Parathyroid adenoma (tissue), 2 donors: ENCODE results near the gene BEND7.

Source experiments
- H2AFZ ChIP-seq: fragments of 300-600 bp; sonication (generic); one replicate; pipeline ENCODE4 v1.7.0; 2017; ENCODE audit warnings: antibody characterized with exemption, mild to moderate bottlenecking
- H3K27ac ChIP-seq: fragments of 300-600 bp; sonication (generic); one replicate; pipeline ENCODE4 v1.7.0; 2017
- H3K27me3 ChIP-seq: fragments of 300-600 bp; sonication (generic); one replicate; pipeline ENCODE4 v1.7.0; 2017; ENCODE audit warnings: low read length; ENCODE audit not compliant: control insufficient read depth, insufficient read depth
- H3K36me3 ChIP-seq: fragments of 300-600 bp; sonication (generic); one replicate; pipeline ENCODE4 v1.7.0; 2017; ENCODE audit warnings: low read length; ENCODE audit not compliant: control insufficient read depth, insufficient read depth
- H3K4me1 ChIP-seq: fragments of 300-600 bp; sonication (generic); one replicate; pipeline ENCODE4 v1.7.0; 2017; ENCODE audit warnings: control low read depth
- H3K4me2 ChIP-seq: fragments of 300-600 bp; sonication (generic); one replicate; pipeline ENCODE4 v1.7.0; 2017; ENCODE audit warnings: low read length
- H3K4me3 ChIP-seq: fragments of 300-600 bp; sonication (generic); one replicate; pipeline ENCODE4 v1.7.0; 2017; ENCODE audit warnings: low read depth, low read length
- H3K79me2 ChIP-seq: fragments of 300-600 bp; sonication (generic); one replicate; pipeline ENCODE4 v1.7.0; 2017; ENCODE audit warnings: control low read depth
- H3K9ac ChIP-seq: fragments of 300-600 bp; sonication (generic); one replicate; pipeline ENCODE4 v1.7.0; 2017; ENCODE audit warnings: mild to moderate bottlenecking
- H3K9me3 ChIP-seq: fragments of 300-600 bp; sonication (generic); one replicate; pipeline ENCODE4 v1.7.0; 2017; ENCODE audit warnings: low read length; ENCODE audit not compliant: control insufficient read depth
- TF ChIP-seq, protein P1 (sequence below): fragments of 300-600 bp; sonication (generic); IDR thresholded peaks from one replicate; pipeline ENCODE4 v1.7.0; 2017; ENCODE audit warnings: antibody characterized with exemption, mild to moderate bottlenecking
- donor health status: primary hyperparathyroidism.

Gene BEND7

DNA sequence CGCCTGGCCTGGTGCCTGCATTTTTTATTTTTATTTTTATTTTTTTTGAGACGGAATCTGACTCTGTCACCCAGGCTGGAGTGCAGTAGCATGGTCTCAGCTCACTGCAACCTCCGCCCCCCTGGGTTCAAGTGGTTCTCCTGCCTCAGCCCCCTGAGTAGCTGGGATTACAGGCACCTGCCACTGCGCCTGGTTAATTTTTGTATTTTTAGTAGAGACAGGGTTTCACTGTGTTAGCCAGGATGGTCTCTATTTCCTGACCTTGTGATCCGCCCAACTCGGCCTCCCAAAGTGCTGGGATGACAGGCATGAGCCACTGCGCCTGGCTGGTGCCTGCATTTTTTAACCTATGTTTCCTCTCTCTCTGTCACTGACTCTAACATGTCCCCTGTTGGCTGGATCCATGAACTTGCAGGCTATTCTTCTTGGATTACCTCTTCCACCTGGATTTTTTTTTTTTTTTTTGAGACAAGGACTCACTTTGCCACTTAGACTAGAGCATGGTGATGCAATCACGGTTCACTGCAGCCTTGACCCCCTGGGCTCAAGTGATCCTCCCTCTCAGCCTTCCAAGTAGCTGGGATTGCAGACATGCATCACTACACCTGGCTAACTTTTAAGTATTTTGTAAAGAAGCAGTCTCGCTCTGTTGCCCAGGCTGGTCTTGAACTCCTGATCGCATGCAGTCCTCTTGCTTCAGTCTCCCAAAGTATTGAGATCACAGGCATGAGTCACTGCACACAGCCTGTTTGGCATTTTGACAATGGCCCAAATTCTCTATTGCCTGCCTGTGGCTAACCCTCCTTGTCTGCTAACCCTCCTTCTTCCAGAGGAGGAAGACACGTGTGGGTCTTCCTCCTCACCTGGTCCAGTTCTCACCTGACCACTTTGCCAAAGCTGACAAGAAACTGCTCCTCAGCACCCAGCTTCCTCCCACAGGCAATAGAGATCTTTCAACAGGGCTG, 34.9 kb upstream of the BEND7 start:
- no peaks in the 10 kb centered on the region for H3K79me2 ChIP-seq
- TF ChIP-seq, protein P1, sequence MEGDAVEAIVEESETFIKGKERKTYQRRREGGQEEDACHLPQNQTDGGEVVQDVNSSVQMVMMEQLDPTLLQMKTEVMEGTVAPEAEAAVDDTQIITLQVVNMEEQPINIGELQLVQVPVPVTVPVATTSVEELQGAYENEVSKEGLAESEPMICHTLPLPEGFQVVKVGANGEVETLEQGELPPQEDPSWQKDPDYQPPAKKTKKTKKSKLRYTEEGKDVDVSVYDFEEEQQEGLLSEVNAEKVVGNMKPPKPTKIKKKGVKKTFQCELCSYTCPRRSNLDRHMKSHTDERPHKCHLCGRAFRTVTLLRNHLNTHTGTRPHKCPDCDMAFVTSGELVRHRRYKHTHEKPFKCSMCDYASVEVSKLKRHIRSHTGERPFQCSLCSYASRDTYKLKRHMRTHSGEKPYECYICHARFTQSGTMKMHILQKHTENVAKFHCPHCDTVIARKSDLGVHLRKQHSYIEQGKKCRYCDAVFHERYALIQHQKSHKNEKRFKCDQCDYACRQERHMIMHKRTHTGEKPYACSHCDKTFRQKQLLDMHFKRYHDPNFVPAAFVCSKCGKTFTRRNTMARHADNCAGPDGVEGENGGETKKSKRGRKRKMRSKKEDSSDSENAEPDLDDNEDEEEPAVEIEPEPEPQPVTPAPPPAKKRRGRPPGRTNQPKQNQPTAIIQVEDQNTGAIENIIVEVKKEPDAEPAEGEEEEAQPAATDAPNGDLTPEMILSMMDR, result no peak

DNA sequence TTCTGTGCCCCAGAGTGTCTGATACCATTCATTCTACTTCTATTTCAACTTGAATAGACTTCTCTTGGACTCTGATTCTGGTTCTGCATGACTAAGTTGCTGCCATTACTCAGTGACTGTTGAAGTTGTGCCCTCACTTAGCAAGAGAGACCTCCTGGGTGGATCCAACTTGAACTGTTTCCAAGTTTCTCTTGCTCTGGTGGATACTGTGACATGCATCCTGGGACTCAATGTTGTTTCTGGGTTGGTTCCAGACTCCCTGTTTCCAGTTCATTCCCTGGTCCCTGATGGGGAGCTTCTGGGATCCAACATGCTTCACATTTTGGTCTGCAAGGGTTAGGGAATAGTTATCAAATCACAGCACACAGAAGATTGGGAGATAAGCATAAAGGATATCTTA, 31.8 kb upstream of the BEND7 start:
- Histone ChIP-seq H3K9ac (no peak overlapping the region), H3K79me2 (no peaks in the 10 kb centered on the region), H3K27me3 (no peaks in the 10 kb centered on the region), H3K27ac (no peak overlapping the region), H3K4me1 (no peaks in the 10 kb centered on the region), H3K4me2 (no peak overlapping the region), H3K4me3 (no peak overlapping the region), H3K36me3 (no peaks in the 10 kb centered on the region), H2AFZ (no peak overlapping the region), H3K9me3 (no peaks in the 10 kb centered on the region)
- TF ChIP-seq, protein P1, result no peak

More for the DNA sequence above, 34.9 kb upstream of the BEND7 start:
- Histone ChIP-seq H3K9me3 (no peaks in the 10 kb centered on the region), H3K27ac (no peak overlapping the region), H3K36me3 (no peaks in the 10 kb centered on the region), H3K27me3 (no peaks in the 10 kb centered on the region), H3K4me3 (no peak overlapping the region), H3K9ac (no peak overlapping the region), H2AFZ (no peak overlapping the region), H3K4me1 (no peaks in the 10 kb centered on the region), H3K4me2 (no peak overlapping the region)

DNA sequence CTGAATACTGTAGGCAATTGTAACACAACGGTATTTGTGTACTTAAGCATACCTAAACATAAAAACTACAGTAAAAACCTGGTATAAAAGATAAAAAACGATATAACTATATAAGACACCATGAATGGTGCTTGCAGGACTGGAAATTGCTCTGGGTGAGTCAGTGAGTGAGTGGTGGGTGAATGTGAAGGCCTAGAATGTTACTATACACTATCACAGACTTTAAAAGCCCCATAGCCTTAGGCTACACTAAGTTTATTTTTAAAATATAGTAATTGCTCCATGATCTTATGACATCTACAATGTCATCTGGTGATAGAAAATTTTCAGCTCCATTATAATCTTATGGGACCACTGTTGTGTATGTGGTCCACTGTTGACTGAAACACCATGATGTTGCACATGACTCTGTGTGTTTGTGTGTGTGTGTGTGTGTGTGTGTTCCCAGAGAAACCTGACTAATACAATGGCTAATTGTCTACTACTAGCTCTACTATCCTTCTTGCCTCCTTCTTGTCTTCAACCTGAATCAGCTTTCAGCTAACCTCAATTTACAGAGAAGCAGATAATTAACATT, 30.4 kb upstream of the BEND7 start:
- H3K4me1 ChIP-seq, result no peaks in the 10 kb centered on the region
- H3K4me2 ChIP-seq, result no peak overlapping the region
- no peak overlapping the region for H3K9ac ChIP-seq
- H3K79me2 ChIP-seq, result no peaks in the 10 kb centered on the region
- no peak overlapping the region for H3K4me3 ChIP-seq
- H3K9me3 ChIP-seq, result no peaks in the 10 kb centered on the region
- H3K27me3 ChIP-seq, result no peaks in the 10 kb centered on the region
- no peak overlapping the region for H3K27ac ChIP-seq
- H2AFZ ChIP-seq, result no peak overlapping the region
- TF ChIP-seq, protein P1, result no peak
- no peaks in the 10 kb centered on the region for H3K36me3 ChIP-seq

DNA sequence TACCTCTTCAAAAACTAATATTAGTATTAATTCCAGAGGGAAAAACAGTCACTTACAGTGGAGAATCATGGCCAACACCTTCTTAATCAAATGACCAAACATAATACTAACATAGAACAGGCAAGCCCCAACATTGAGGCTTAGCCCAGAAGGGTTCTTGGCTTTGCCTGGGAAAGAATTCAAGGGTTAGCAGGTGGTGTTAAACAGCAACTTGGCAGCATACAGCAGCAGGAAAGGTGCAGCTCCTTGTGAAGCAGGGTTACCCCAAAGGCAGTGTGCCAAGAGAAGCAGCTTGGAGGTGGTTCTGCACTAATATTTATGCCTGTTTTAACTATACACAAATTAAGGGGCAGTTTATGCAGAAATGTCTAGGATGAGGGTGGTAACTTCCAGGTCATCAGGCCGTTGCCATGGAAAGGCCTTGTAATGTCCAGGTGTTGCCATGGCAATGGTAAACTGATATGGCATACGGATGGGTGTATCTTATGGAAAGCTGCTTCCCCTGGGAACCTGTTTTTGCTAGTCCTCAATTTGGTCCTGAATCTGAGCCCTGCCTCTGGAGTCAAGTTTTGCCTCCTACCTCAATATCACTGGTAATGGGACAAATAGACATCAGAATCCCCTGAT, 27.2 kb upstream of the BEND7 start:
- H3K4me1 ChIP-seq, result no peaks in the 10 kb centered on the region

More for the DNA sequence above, 27.2 kb upstream of the BEND7 start:
- no peak overlapping the region for H2AFZ ChIP-seq
- no peak overlapping the region for H3K9ac ChIP-seq
- no peak overlapping the region for H3K27ac ChIP-seq
- TF ChIP-seq, protein P1, result no peak
- no peaks in the 10 kb centered on the region for H3K9me3 ChIP-seq
- no peak overlapping the region for H3K4me2 ChIP-seq
- no peak overlapping the region for H3K4me3 ChIP-seq
- no peaks in the 10 kb centered on the region for H3K79me2 ChIP-seq
- H3K27me3 ChIP-seq, result no peaks in the 10 kb centered on the region
- no peaks in the 10 kb centered on the region for H3K36me3 ChIP-seq
